ENCODE results near the gene PLEKHG4. TPM values are rescaled to one million over a fixed set of nuclear protein-coding genes. Genes with fewer than 3 reads are reported as not detected.
A peak's percentile ranks its signal among the peaks of the same experiment; 100 is the strongest.

Gene PLEKHG4
- total RNA-seq, 1 donor from 2014 or later: 3.7 TPM

DNA sequence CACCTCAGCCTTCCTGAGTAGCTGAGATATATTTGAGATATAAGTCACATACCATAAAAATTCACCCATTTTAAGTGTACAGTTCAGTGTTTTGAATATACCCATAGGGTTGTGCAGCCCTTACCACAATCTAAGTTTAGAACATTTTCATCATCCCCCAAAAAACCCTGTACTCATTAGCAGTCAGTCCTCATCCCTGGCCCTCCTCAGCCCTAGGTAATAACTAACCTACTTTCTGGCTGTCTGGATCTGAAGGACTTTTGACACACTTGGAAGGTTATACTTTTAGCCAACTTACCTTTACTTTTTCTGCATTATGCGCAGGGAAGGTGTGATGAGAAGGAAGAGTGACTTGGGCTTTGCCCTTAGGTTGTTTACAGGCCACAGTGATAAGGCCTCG lies 4.0 kb upstream of the PLEKHG4 start:
- Histone ChIP-seq H3K27ac (no peak overlapping the region), H3K4me1 (peaks cover 3 to 15% of the 10 kb centered on the region in 2 donors), H3K36me3 (no peaks in the 10 kb centered on the region), H3K9me3 (no peaks in the 10 kb centered on the region), H3K27me3 (no peaks in the 10 kb centered on the region), H3K4me3 (no peak overlapping the region)
- intact Hi-C loops (cut with DNase I): no loop called here
- DNase-seq (ENCODE audit: low spot score in 2 of 2): no peak
- TF ChIP-seq, protein P1, sequence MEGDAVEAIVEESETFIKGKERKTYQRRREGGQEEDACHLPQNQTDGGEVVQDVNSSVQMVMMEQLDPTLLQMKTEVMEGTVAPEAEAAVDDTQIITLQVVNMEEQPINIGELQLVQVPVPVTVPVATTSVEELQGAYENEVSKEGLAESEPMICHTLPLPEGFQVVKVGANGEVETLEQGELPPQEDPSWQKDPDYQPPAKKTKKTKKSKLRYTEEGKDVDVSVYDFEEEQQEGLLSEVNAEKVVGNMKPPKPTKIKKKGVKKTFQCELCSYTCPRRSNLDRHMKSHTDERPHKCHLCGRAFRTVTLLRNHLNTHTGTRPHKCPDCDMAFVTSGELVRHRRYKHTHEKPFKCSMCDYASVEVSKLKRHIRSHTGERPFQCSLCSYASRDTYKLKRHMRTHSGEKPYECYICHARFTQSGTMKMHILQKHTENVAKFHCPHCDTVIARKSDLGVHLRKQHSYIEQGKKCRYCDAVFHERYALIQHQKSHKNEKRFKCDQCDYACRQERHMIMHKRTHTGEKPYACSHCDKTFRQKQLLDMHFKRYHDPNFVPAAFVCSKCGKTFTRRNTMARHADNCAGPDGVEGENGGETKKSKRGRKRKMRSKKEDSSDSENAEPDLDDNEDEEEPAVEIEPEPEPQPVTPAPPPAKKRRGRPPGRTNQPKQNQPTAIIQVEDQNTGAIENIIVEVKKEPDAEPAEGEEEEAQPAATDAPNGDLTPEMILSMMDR (IDR thresholded peaks at IDR 0.05): no peak

DNA sequence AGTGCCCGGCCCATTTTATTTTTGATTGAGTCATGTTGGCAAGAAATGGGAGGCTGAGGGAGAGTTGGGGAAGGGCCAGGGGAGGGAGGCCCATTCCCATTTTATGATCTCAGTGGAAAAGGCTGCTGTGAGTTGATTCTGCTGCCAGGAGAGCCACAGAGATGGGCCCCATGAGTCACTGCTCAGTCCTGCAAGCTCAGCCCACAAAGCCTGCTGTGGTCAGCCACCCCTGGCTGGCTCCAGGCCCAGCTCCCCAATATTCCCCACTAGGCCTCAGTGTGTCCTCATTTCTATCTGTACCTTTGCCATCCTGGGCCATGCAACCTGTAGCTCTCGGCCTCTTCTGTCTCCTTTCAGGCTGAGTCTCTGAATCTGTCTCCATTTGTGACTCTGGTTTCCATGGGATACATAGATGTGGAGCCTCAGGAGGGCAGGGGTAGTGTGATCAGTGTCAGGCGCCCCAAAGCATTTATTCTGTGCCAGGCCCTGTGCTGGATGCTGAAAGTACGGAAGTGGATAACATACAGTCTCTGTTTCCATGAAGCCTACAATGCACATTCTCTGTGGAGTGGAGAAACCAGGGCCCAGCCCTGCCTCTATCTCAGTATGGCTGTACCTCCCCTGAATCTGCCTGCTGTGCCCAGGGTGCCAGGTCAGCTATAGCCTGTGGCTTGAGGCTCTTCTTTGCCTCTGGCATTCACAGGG lies 1.9 kb upstream of the PLEKHG4 start:
- peaks cover 3 to 15% of the 10 kb centered on the region in 2 donors for H3K4me1 ChIP-seq
- H3K27ac ChIP-seq: peak overlapping the region; percentile 79 to 82
- no peaks in the 10 kb centered on the region for H3K27me3 ChIP-seq
- intact Hi-C loops (cut with DNase I): no loop called here
- no peaks in the 10 kb centered on the region for H3K9me3 ChIP-seq
- TF ChIP-seq, protein P1 (IDR thresholded peaks at IDR 0.05): no peak
- DNase-seq (ENCODE audit: low spot score in 2 of 2): peak; percentile 55 to 91
- no peaks in the 10 kb centered on the region for H3K36me3 ChIP-seq
- no peak overlapping the region for H3K4me3 ChIP-seq

DNA sequence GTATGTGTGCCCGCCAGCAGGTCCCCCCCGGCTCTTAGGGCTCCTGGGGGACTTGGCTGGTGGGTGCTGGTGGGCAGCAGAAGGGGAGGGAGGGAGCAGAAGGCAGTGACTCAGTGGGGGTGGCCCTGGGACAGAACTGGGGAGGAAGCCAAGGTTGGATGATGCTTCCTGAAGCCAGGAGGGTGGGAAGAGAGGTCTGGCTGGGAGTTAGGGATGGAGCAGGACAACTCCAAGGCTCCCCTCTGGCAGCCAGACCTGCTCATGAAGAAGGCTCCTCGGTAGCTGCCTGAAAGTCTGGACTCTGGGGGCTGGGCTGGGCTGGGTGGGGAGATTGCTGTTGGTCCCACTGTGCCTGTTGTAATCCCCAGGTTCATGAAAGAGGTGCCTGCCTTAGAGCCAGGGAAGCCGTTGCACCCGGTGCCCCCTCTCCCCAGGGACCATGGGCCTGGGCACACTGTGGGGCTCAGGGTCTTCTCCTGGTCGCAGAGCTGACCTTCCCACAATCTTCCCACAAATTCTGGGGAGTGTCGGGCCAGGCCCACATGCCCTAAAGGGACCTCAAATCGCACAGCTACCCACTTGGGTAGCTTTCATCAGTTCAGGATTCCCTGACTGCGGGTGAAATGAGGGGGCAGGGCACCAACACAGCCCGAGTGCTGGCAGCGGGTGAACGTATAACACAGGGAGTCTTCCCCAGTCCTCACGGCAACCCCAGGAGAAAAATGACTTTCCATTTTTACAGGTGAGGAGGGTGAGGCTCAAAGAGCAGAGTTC lies 1.1 kb upstream of the PLEKHG4 start:
- intact Hi-C loops (cut with DNase I): loop anchor here (2.0 kb wide), 1 partner anchor 187 kb away; no protein-coding TSS in a partner anchor

DNA sequence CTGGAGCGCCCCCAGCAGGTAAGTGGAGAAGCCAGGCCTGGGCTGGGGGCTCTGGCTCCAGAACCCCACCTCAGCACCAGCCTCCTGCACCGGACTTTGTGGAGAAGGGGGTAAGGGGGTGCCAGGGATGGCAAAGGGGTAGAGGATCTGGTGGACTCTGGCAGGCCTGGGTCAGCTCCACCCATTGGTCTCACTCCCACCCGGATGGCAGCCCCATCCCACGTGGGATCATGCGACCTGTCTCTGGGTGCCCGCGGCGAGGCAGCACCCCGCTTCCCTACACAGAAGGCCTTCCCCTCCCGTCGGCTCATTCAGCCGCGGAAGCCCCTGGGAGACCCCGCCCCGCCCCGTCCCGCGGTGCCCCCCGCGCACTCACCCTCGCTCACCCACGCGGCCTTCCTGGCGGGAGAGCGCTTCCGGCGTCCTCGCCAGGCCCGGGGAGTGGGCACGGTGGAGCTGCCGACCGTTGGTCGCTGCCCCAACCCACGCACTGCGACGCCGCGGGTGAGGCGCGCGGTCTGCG lies 498 bp upstream of the PLEKHG4 start:
- Histone ChIP-seq H3K9me3 (no peaks in the 10 kb centered on the region), H3K4me3 (peak overlapping the region; percentile 54 to 67), H3K4me1 (peaks cover 3 to 15% of the 10 kb centered on the region in 2 donors), H3K27me3 (no peaks in the 10 kb centered on the region), H3K36me3 (no peaks in the 10 kb centered on the region), H3K27ac (peak overlapping the region; percentile 79 to 82)
- intact Hi-C loops (cut with DNase I): loop anchor here (2.0 kb wide), 1 partner anchor 186 kb away; no protein-coding TSS in a partner anchor
- DNase-seq (ENCODE audit: low spot score in 2 of 2): no peak
- TF ChIP-seq, protein P1 (IDR thresholded peaks at IDR 0.05): no peak

More for the DNA sequence above, 1.1 kb upstream of the PLEKHG4 start:
- TF ChIP-seq, protein P1 (IDR thresholded peaks at IDR 0.05): no peak
- no peaks in the 10 kb centered on the region for H3K9me3 ChIP-seq
- H3K36me3 ChIP-seq: no peaks in the 10 kb centered on the region
- peaks cover 3 to 15% of the 10 kb centered on the region in 2 donors for H3K4me1 ChIP-seq
- H3K27ac ChIP-seq: peak overlapping the region; percentile 79 to 82
- peak overlapping the region; percentile 54 to 67 for H3K4me3 ChIP-seq
- peak in 1 of 2 donors; percentile 74 for DNase-seq (ENCODE audit: low spot score in 2 of 2)
- H3K27me3 ChIP-seq: no peaks in the 10 kb centered on the region

DNA sequence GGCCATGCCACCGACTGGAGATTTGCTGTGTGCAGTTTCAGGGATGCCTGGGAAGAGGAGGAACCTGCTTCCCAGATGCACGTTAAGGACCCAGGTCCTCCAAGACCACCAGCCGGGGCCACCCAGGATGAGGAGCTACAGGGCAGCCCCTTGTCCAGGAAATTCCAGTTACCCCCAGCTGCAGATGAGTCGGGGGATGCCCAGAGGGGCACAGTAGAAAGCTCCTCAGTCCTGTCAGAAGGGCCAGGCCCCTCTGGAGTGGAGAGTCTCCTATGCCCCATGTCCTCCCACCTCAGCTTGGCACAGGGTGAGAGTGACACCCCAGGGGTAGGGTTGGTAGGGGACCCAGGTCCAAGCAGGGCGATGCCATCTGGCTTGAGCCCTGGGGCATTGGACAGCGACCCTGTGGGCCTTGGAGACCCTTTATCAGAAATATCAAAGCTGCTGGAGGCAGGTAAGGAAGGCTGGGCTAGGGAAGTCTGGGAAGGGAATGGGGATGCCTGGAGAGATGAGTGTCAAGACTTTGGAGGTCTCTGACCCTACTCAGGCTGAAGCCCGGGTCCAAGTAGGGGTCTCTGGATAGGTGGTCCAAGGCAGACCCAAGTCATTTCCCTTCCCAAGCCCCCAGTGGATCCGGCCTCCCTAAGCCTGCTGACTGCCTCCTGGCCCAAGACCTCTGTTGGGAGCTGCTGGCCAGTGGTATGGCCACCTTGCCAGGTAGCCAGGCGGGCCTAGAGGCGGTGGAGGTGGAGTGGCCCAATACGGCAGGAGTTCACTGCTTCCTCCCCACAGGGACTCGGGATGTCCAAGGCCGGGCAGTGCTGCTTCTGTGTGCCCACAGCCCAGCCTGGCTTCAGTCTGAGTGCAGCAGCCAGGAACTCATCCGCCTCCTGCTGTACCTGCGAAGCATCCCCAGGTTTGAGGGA lies 1.0 kb downstream of the PLEKHG4 start:
- peaks cover 3 to 15% of the 10 kb centered on the region in 2 donors for H3K4me1 ChIP-seq
- no peaks in the 10 kb centered on the region for H3K27me3 ChIP-seq
- intact Hi-C loops (cut with DNase I): loop anchor here (10.0 kb wide), 1 partner anchor 114 kb away; the partner anchor contains the start of gene TPPP3
- no peaks in the 10 kb centered on the region for H3K36me3 ChIP-seq
- no peaks in the 10 kb centered on the region for H3K9me3 ChIP-seq
- no peak for DNase-seq (ENCODE audit: low spot score in 2 of 2)
- TF ChIP-seq, protein P1 (IDR thresholded peaks at IDR 0.05): no peak
- H3K27ac ChIP-seq: no peak overlapping the region
- no peak overlapping the region for H3K4me3 ChIP-seq
